Mucosa of rectum (tissue), 2 donors: ENCODE results near the gene NAGPA.

Source experiments
- H3K27ac ChIP-seq, 2 donors: one replicate each; pipeline ENCODE4 v1.7.0; 2013; ENCODE audit warnings: inconsistent platforms in 2 of 2, low read depth in 2 of 2, low read length in 2 of 2
- H3K27me3 ChIP-seq, 2 donors: one replicate each; pipeline ENCODE4 v1.7.0; 2013; ENCODE audit warnings: low read length in 2 of 2; ENCODE audit not compliant: control insufficient read depth in 2 of 2, insufficient read depth in 2 of 2
- H3K36me3 ChIP-seq, 2 donors: one replicate each; pipeline ENCODE4 v1.7.0; 2013; ENCODE audit warnings: low read length in 2 of 2; ENCODE audit not compliant: control insufficient read depth in 2 of 2, insufficient read depth in 2 of 2
- H3K4me1 ChIP-seq, 2 donors: one replicate each; pipeline ENCODE4 v1.7.0; 2013; ENCODE audit warnings: low read length in 2 of 2, mild to moderate bottlenecking in 1 of 2; ENCODE audit not compliant: control insufficient read depth in 2 of 2, insufficient read depth in 2 of 2
- H3K4me3 ChIP-seq, 2 donors: one replicate each; pipeline ENCODE4 v1.7.0; 2013; ENCODE audit warnings: low read length in 2 of 2
- H3K9ac ChIP-seq, 2 donors: one replicate each; pipeline ENCODE4 v1.7.0; 2013; ENCODE audit warnings: low read length in 2 of 2, low read depth in 1 of 2, mild to moderate bottlenecking in 1 of 2
- H3K9me3 ChIP-seq, 2 donors: one replicate each; pipeline ENCODE4 v1.7.0; 2013; ENCODE audit warnings: low read length in 2 of 2; ENCODE audit not compliant: control insufficient read depth in 2 of 2
- donor health status: healthy.
- donor health status: Normal muscosa, but diverticular disease.

NAGPA gene

GRCh38 chr16:4980691-4981090 is 53.0 kb downstream of the NAGPA start:
- H3K4me3 ChIP-seq, result no peak overlapping the region
- H3K9me3 ChIP-seq, result no peaks in the 10 kb centered on the region
- H3K36me3 ChIP-seq, result no peaks in the 10 kb centered on the region
- no peak overlapping the region for H3K27ac ChIP-seq
- no peaks in the 10 kb centered on the region for H3K27me3 ChIP-seq
- peaks cover 7 to 8% of the 10 kb centered on the region in 2 donors for H3K4me1 ChIP-seq
- no peak overlapping the region for H3K9ac ChIP-seq

DNA sequence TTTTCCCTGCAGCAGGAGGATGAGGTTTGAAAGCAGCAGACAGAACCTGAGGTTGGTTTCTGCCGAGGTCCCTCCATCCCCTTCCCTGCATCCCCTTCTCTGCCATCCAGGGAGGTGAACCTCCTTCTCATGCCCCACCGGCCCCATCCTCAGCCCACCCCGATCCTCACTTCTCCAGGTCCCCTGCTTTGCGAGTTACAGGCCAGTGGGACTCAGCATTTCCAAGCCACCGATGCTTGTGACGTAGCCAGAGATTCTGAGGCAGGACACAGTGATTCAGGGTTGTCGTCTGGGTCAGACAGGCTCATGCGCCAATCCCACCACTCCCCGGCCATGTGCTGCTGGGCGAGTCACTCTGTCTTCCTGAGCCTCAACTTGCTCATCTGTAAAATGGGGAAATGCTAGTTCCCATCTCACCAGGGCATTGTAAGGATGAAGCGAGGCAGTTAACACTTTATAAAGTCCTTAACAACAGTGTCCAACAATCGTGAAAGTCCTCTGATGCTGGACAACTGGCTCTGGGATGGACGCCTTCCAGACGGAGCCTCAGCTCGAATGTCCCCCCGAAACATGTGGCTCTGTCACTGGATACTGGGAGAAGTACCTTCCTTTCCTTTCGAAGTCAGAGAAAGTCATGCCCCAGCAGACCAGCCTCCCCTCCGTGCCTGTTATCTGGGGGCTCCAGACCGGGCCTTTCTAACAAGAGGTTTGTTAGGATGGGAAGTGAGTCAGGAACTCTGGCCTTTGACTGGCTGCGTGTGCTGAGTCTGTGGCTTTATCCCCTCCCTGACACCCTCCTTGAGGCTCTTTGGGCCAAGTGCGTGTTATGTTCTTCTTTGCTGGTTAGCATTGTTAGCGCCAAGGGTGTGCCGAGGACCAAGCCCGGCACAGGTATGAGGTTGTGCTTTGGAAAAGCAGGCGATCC is 53.7 kb downstream of the NAGPA start:
- no peaks in the 10 kb centered on the region for H3K36me3 ChIP-seq
- no peaks in the 10 kb centered on the region for H3K27me3 ChIP-seq
- H3K9ac ChIP-seq, result no peak overlapping the region
- no peak overlapping the region for H3K27ac ChIP-seq
- no peak overlapping the region for H3K4me3 ChIP-seq
- peaks cover 7 to 8% of the 10 kb centered on the region in 2 donors for H3K4me1 ChIP-seq
- H3K9me3 ChIP-seq, result no peaks in the 10 kb centered on the region

GRCh38 chr16:4979164-4979563 is 54.6 kb downstream of the NAGPA start:
- H3K4me1 ChIP-seq, result peaks cover 7 to 8% of the 10 kb centered on the region in 2 donors
- no peak overlapping the region for H3K9ac ChIP-seq

GRCh38 chr16:4976611-4977145 is 57.1 kb downstream of the NAGPA start:
- H3K9me3 ChIP-seq, result no peaks in the 10 kb centered on the region
- no peaks in the 10 kb centered on the region for H3K36me3 ChIP-seq
- H3K4me3 ChIP-seq, result no peak overlapping the region
- peak overlapping the region; percentile 61 to 77 for H3K27ac ChIP-seq
- no peaks in the 10 kb centered on the region for H3K27me3 ChIP-seq
- H3K4me1 ChIP-seq, result peaks cover 7 to 8% of the 10 kb centered on the region in 2 donors
- peak overlapping the region in 1 of 2 donors; percentile 9 for H3K9ac ChIP-seq

More at GRCh38 chr16:4979164-4979563, 54.6 kb downstream of the NAGPA start:
- Histone ChIP-seq H3K27ac (no peak overlapping the region), H3K9me3 (no peaks in the 10 kb centered on the region), H3K4me3 (no peak overlapping the region), H3K27me3 (no peaks in the 10 kb centered on the region), H3K36me3 (no peaks in the 10 kb centered on the region)

DNA sequence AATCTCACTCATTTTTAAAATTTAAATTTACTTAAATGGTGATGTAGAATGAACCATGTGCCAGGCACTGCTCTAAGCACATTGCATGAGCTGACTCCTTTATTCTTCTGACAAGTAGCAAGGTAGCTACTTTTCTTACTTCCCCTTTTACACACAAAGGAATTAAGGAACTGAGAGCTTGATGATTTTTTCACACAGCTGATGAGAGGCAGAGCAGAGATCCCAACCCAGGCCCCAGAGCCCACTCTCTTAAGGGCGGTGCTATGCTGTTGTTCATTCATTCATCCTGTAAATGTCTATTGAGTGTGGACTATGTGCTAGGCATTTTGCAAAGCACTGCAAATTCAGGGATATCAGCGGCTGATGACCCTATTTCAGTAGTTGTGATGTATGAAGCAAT is 57.7 kb downstream of the NAGPA start:
- Histone ChIP-seq H3K27me3 (no peaks in the 10 kb centered on the region), H3K9me3 (no peaks in the 10 kb centered on the region), H3K4me3 (no peak overlapping the region), H3K36me3 (no peaks in the 10 kb centered on the region), H3K4me1 (peaks cover 7 to 8% of the 10 kb centered on the region in 2 donors), H3K27ac (peak overlapping the region; percentile 61 to 77), H3K9ac (peak overlapping the region in 1 of 2 donors; percentile 9)
